Measurements from ENCODE around the gene CCNK. TPM values are rescaled to one million over a fixed set of nuclear protein-coding genes. Genes with fewer than 3 reads are reported as not detected.

Gene CCNK
- total RNA-seq, 1 experiment from 2014 or later = 19.0 TPM

- DNase-seq = no peak
- Histone ChIP-seq H3K9me2 (ENCODE audit: insufficient read depth) (no peaks in the 10 kb centered on the region), H3K27me3 (ENCODE audit: insufficient read depth, low read depth) (no peaks in the 10 kb centered on the region), H3F3A (ENCODE audit: insufficient read depth, low read depth) (no peaks in the 10 kb centered on the region), H3K4me1 (replicated peaks; ENCODE audit: insufficient read depth) (peaks cover 10% of the 10 kb centered on the region), H3K9me3 (ENCODE audit: insufficient read depth, low read depth) (no peaks in the 10 kb centered on the region), H2AFZ (no peak overlapping the region), H3K4me3 (no peak overlapping the region), H3K4me2 (no peak overlapping the region), H3K36me3 (ENCODE audit: low read depth) (no peaks in the 10 kb centered on the region), H3K27ac (no peak overlapping the region), H3K79me2 (ENCODE audit: low read depth) (no peaks in the 10 kb centered on the region), H4K20me1 (ENCODE audit: insufficient read depth) (no peaks in the 10 kb centered on the region)
- ChIA-PET POLR2A (ENCODE audit: unreplicated experiment) (no interaction called here), CTCF (no interaction called here)
- TF ChIP-seq EZH2 (IDR thresholded peaks at IDR 0.05; ENCODE audit: low read depth) = no peak
- TF ChIP-seq CTCF (conservative IDR thresholded peaks at IDR 0.05) = no peak
- intact Hi-C loops (cut with micrococcal nuclease; ENCODE audit: unreplicated experiment) = no loop called here
- BruUV-seq (replicated peaks) = no TSS peak
Measured at GRCh38 chr14:99546234-99546879, 65.1 kb downstream of the CCNK start.

- H3K9me3 ChIP-seq (ENCODE audit: insufficient read depth, low read depth) = no peaks in the 10 kb centered on the region
- no peaks in the 10 kb centered on the region for H3K36me3 ChIP-seq (ENCODE audit: low read depth)
- POLR2A ChIA-PET (ENCODE audit: unreplicated experiment) = no interaction called here
- H4K20me1 ChIP-seq (ENCODE audit: insufficient read depth) = no peaks in the 10 kb centered on the region
- H3K27me3 ChIP-seq (ENCODE audit: insufficient read depth, low read depth) = no peaks in the 10 kb centered on the region
- H3K4me1 ChIP-seq (replicated peaks; ENCODE audit: insufficient read depth) = no peaks in the 10 kb centered on the region
- no peaks in the 10 kb centered on the region for H3F3A ChIP-seq (ENCODE audit: insufficient read depth, low read depth)
- BruUV-seq (replicated peaks) = no TSS peak
- no peak overlapping the region for H3K27ac ChIP-seq
- intact Hi-C loops (cut with micrococcal nuclease; ENCODE audit: unreplicated experiment) = no loop called here
- CTCF ChIA-PET = no interaction called here
- H3K79me2 ChIP-seq (ENCODE audit: low read depth) = no peaks in the 10 kb centered on the region
- no peak overlapping the region for H3K4me2 ChIP-seq
- no peak overlapping the region for H3K4me3 ChIP-seq
- H2AFZ ChIP-seq = no peak overlapping the region
- no peak for DNase-seq
- TF ChIP-seq CTCF (conservative IDR thresholded peaks at IDR 0.05) (no peak), EZH2 (IDR thresholded peaks at IDR 0.05; ENCODE audit: low read depth) (no peak)
- H3K9me2 ChIP-seq (ENCODE audit: insufficient read depth) = no peaks in the 10 kb centered on the region
Measured at GRCh38 chr14:99548255-99548654, 67.0 kb downstream of the CCNK start.

GRCh38 chr14:99548871-99549515 lies 67.8 kb downstream of the CCNK start:
- Histone ChIP-seq H2AFZ (no peak overlapping the region), H3K27ac (no peak overlapping the region)

More at GRCh38 chr14:99548871-99549515, 67.8 kb downstream of the CCNK start:
- Histone ChIP-seq H3K4me3 (no peak overlapping the region), H3K27me3 (ENCODE audit: insufficient read depth, low read depth) (no peaks in the 10 kb centered on the region), H3K36me3 (ENCODE audit: low read depth) (no peaks in the 10 kb centered on the region), H3K9me3 (ENCODE audit: insufficient read depth, low read depth) (no peaks in the 10 kb centered on the region), H4K20me1 (ENCODE audit: insufficient read depth) (no peaks in the 10 kb centered on the region), H3F3A (ENCODE audit: insufficient read depth, low read depth) (no peaks in the 10 kb centered on the region), H3K79me2 (ENCODE audit: low read depth) (no peaks in the 10 kb centered on the region), H3K4me1 (replicated peaks; ENCODE audit: insufficient read depth) (no peaks in the 10 kb centered on the region), H3K4me2 (no peak overlapping the region), H3K9me2 (ENCODE audit: insufficient read depth) (no peaks in the 10 kb centered on the region)
- CTCF ChIA-PET = no interaction called here
- TF ChIP-seq CTCF (conservative IDR thresholded peaks at IDR 0.05) (no peak), EZH2 (IDR thresholded peaks at IDR 0.05; ENCODE audit: low read depth) (no peak)
- no TSS peak for BruUV-seq (replicated peaks)
- POLR2A ChIA-PET (ENCODE audit: unreplicated experiment) = no interaction called here
- no peak for DNase-seq
- intact Hi-C loops (cut with micrococcal nuclease; ENCODE audit: unreplicated experiment) = no loop called here
